Metanephros (tissue), 1 donor: ENCODE measurements around the gene SLC25A25. TPM values are rescaled to one million over a fixed set of nuclear protein-coding genes. Genes with fewer than 3 reads are reported as not detected.

Source experiments
- total RNA-seq: library from RNA; depleted of rRNA; stranded (reverse); fragments of >200 nt; gene quantifications from one replicate; pipeline ENCODE4 v1.2.3, GENCODE V29; 2014

Gene SLC25A25
- 32.7 TPM for total RNA-seq

DNA sequence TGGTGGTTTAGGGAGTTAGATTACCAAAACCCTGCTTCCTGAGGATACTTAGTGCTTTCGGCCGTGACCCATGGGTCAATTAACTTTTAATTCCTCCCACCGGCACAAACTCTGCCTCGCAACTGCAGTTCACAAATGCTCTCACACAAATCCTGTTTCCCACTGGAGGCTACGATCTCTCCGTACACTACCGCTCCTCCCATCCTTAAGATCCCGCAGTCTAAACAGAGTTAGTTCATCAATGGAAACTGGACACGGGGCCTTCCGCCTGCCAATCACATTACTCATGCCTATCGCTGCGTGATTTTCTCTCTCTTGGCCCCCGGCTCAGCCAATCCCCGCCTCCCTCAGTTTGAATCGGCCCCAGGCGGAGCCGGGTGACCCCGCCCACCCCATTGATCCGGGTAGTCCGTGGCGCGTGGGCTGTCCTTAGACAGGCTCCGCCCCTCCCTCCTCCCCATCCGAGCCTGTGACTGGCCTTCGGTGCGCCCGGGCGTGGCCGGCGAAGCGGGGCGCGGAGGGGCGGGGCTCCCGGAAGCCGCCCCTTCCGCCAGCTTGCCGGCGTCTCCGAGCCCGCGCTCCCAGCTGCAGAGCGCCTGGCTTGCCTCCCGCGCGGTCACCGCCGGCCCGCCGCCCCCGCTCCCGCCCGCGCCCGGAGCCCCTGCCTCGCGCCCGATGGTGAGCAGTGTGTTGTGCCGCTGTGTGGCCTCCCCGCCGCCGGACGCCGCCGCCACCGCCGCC is at the start of gene SLC25A25:
Gene SLC25A25, plus strand, starts transcription at position 588 of the 741 bp plus-strand sequence. Its CDS starts 88 bp downstream, at position 676.

GRCh38 chr9:128066713-128067644 is 1.1 kb upstream of the SLC25A25 start, which contains the start of gene NAIF1:
Gene NAIF1, minus strand, starts transcription at chr9:128067320. Its CDS starts 219 bp downstream, at chr9:128067101.

GRCh38 chr9:128127568-128127989 is 59.5 kb downstream of the SLC25A25 start, which contains the start of gene PTGES2:
Gene PTGES2, minus strand, starts transcription at chr9:128127729. Its CDS starts 12 bp downstream, at chr9:128127717.

GRCh38 chr9:128149001-128149701 is 81.1 kb downstream of the SLC25A25 start, which contains the start of gene LCN2:
Gene LCN2, plus strand, starts transcription at chr9:128149453. Its CDS starts 73 bp downstream, at chr9:128149526.

Other genes with a start within 250 kb of the SLC25A25 start
- 76.0 TPM for gene ENG, start 213.6 kb upstream of the SLC25A25 start, total RNA-seq
- 79.2 TPM for gene AK1, start 190.6 kb upstream of the SLC25A25 start, total RNA-seq
- 31.2 TPM for gene ST6GALNAC6, start 168.6 kb upstream of the SLC25A25 start, total RNA-seq
- gene ST6GALNAC4, start 151.2 kb upstream of the SLC25A25 start, total RNA-seq: 28.8 TPM
- gene PIP5KL1, start 137.5 kb upstream of the SLC25A25 start, total RNA-seq: 2.3 TPM
- gene DPM2, start 130.4 kb upstream of the SLC25A25 start, total RNA-seq: 15.9 TPM
- gene EEIG1, start 87.2 kb upstream of the SLC25A25 start, total RNA-seq: 14.0 TPM
- 13.6 TPM for gene NAIF1, start 912 bp upstream of the SLC25A25 start, total RNA-seq
- gene PTGES2, start 59.5 kb downstream of the SLC25A25 start, total RNA-seq: 68.0 TPM
- gene LCN2, start 81.2 kb downstream of the SLC25A25 start, total RNA-seq: 7.1 TPM
- 46.3 TPM for gene BBLN, start 92.0 kb downstream of the SLC25A25 start, total RNA-seq
- 43.8 TPM for gene CIZ1, start 123.3 kb downstream of the SLC25A25 start, total RNA-seq
- 71.9 TPM for gene DNM1, start 135.1 kb downstream of the SLC25A25 start, total RNA-seq
- gene GOLGA2, start 207.8 kb downstream of the SLC25A25 start, total RNA-seq: 84.7 TPM
- gene SWI5, start 208.0 kb downstream of the SLC25A25 start, total RNA-seq: 25.7 TPM